ENCODE results near the gene PTPRS. TPM values are rescaled to one million over a fixed set of nuclear protein-coding genes. Genes with fewer than 3 reads are reported as not detected.

PTPRS gene
- total and polyA plus RNA-seq, 9 of the 15 experiments (the other 6 are each of a cell fraction or from before 2014, with no cell fraction given), result 1.1 to 49.4 (median 14.1) TPM

- TF ChIP-seq MGA (IDR thresholded peaks at IDR 0.05) (no peak), SMARCA4 (IDR thresholded peaks at IDR 0.05) (0 out of 2 replicates have a peak, but pooled peaks have one; percentile 31), SMARCE1 (IDR thresholded peaks at IDR 0.05) (0 out of 2 replicates have a peak, but pooled peaks have one; percentile 38), RCOR1 (IDR thresholded peaks at IDR 0.05; ENCODE audit: borderline replicate concordance in 1 of 2, low read depth in 2 of 2, low read length in 2 of 2) (peak; percentile 48 to 82; a peak in 3 of 4 replicates)
Measured at GRCh38 chr19:5342573-5343201, 2.1 kb upstream of the PTPRS start (continued).

Measured in K562 (cell line).